Cortex of kidney (tissue), 1 donor: ENCODE results near the gene INPP5A.
"Not testable (repeated sequence)": the region's sequence is repeated elsewhere in the genome, so short reads cannot be mapped to it uniquely, and the experiment has no call there.

ENCODE experiments used
- DNase-seq: peaks from one replicate; lab custom pipeline; 2025; lab: John Stamatoyannopoulos, UW

The INPP5A gene, protein sequence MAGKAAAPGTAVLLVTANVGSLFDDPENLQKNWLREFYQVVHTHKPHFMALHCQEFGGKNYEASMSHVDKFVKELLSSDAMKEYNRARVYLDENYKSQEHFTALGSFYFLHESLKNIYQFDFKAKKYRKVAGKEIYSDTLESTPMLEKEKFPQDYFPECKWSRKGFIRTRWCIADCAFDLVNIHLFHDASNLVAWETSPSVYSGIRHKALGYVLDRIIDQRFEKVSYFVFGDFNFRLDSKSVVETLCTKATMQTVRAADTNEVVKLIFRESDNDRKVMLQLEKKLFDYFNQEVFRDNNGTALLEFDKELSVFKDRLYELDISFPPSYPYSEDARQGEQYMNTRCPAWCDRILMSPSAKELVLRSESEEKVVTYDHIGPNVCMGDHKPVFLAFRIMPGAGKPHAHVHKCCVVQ

DNA sequence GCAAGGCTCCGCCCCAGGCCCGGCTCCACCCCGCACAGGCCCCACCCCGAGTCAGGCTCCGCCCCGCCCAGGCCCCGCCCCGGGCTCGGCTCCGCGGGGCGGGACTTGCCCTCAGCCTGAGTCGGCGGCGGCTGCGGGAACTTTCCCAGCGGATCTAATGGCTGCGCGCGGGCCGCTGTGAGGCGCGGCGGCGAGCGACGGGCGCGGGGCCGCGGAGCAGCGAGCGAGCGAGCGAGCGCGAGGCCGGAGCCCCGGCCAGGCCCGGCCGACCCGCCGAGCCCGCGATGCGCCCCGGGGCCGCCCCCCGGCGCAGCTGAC is at the start of gene INPP5A:
Gene INPP5A, plus strand, starts transcription at position 104 of the 318 bp plus-strand sequence. CDS start 310 bp downstream, outside the sequence.
- peak; percentile 94 for DNase-seq

GRCh38 chr10:132488231-132488821 is 49.3 kb upstream of the INPP5A start:
- no peak for DNase-seq

GRCh38 chr10:132489053-132489703 is 48.4 kb upstream of the INPP5A start:
- no peak for DNase-seq

GRCh38 chr10:132489704-132490534 is 47.7 kb upstream of the INPP5A start:
- no peak for DNase-seq

DNA sequence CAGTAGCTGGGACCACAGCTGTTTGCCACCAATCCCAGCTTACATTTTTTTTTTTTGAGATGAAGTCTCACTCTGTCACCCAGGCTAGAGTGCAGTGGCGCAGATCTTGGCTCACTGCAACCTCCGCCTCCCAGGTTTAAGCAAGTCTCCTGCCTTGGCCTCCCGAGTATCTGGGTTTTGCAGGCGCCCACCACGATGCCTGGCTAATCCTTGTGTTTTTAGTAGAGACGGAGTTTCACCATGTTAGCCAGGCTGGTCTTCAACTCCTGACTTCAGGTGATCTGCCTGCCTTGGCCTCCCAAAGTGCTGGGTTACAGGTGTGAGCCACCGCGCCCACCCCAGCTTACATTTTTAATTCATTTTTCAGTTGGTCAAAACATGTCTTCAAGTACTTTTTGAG is 46.1 kb upstream of the INPP5A start:
- DNase-seq: not testable (repeated sequence)

- DNase-seq: no peak
Measured at GRCh38 chr10:132492323-132493025, 45.1 kb upstream of the INPP5A start.

GRCh38 chr10:132493246-132493755 is 44.3 kb upstream of the INPP5A start:
- no peak for DNase-seq

- DNase-seq: no peak
Measured at GRCh38 chr10:132493756-132494290, 43.8 kb upstream of the INPP5A start.

DNA sequence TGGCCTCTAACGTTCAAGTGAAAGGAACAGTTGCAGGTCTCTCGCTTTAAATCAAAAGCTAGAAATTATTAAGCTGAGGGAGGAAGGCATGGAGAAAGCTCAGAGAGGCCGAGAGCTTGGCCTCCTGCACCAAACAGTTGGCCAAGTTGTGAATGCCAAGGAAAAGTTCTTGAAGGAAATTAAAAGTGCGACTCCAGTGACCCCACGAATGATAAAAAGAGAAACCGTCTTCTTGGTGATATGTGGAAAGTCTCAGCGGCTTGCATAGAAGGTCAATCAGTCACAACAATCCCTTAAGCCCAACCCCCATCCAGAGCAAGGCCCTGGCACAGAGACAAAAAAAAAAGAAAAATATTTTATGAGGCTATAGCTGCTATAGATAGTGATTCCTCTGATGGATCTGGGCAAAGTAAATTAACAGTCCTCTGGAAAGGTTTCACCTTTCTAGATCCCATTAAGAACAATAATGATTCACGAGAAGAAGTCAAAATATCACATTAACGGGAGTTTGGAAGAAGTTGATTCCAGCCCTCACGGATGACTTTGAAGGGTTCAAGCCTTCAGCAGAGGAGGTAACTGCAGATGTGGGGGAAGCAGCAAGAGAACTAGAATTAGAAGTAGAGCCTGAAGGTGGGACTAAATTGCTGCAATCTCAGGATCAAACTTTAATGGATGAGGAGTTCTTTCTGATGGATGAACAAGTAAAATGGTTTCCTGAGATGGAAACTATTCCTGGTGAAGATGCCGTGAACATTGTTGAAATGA is 42.5 kb upstream of the INPP5A start:
- no peak for DNase-seq

- no peak for DNase-seq
Measured at GRCh38 chr10:132496360-132497062, 41.1 kb upstream of the INPP5A start.

DNA sequence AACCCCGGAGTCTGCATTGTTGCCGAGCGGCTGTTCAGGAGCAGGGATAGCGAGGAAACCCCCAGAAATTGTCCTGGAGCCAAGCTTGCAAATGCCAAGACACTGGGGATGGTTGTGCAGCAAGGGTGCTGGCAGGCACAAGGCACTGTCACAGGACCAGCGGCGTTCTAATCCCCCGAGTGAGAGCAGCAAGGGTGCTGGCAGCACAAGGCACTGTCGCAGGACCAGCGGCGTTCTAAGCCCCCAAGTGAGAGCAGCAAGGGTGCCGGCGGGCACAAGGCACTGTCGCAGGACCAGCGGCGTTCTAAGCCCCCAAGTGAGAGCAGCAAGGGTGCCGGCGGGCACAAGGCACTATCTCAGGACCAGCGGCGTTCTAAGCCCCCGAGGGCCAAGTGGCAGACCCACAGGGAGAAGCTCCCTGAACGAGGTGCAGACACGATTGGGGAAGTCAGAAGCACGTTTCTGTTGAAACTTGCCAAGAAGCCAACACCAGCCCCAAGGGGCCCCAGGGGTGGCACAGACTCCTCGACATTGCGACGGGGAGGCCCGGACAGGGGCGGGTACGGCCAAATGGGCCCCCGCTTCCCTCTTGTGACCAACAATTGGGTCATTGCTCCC is 40.4 kb upstream of the INPP5A start:
- DNase-seq: no peak

DNA sequence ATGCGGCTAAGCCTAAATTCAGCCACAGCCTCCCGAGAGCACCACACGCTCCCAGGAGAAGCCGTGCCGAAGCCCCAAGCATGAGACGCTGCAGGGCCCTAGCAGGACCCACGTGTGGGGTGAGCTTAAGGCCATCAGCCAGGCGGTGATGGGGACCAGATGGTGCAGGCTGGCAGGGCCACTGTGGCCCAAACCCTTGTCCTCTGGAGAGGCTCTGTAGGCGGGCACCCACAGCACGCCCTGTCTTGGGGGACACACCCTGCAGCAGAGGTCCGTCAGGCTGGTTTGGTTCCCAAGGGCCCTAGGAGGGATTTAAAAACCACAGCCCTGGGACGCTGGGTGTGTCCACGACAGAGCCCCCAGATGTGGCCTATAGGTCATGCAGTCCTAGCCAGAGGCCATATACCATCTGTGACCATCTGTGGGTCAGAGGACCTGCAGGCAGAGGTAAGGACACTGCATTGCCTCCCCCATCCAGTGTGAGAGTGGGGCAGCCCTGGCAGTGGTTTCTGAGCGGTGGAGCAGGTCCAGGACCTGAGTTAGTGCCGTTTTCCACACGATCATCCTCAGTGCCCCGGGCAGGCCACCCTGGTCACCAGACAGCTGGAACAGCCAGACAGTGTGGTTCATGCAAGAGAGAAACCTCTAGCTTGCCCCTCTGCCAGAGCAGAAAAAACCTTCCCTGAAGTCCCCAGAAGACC is 39.6 kb upstream of the INPP5A start:
- DNase-seq: no peak

DNA sequence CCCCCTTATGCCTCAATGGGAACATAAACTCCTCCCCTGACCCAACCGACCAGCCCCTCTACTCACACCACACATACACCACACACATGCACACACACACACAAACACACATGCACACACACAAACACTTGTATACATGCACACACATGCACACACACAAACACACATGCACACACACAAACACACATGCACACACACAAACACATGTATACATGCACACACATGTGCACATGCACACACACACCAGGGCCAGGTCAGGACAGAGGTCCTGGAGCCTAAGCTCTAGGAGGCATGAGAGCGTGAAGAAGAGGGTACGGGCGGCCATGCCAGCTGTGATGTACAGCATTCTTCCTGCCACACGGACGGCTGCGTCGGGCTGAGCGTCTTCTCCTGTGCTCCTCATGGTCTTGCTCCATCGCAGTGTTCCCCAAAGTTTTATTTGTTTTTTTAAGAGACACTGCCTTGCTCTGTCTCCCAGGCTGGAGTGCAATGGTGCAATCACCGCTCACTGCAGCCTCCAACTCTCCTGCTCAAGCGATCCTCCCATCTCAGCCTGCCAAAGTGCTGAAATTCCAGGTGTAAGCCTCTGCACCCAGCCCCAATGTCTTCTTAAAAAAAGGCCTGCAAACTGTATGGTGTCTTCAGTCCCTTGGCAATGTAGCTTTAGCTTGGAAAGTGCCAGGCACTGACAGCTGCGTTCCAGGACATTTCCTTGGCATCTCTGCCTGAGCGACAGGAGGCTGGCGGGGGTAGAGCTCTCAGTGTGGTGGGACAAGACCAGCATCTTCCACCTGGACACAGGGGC is 38.8 kb upstream of the INPP5A start:
- DNase-seq: no peak

- DNase-seq: no peak
Measured at GRCh38 chr10:132499367-132499685, 38.3 kb upstream of the INPP5A start.

DNA sequence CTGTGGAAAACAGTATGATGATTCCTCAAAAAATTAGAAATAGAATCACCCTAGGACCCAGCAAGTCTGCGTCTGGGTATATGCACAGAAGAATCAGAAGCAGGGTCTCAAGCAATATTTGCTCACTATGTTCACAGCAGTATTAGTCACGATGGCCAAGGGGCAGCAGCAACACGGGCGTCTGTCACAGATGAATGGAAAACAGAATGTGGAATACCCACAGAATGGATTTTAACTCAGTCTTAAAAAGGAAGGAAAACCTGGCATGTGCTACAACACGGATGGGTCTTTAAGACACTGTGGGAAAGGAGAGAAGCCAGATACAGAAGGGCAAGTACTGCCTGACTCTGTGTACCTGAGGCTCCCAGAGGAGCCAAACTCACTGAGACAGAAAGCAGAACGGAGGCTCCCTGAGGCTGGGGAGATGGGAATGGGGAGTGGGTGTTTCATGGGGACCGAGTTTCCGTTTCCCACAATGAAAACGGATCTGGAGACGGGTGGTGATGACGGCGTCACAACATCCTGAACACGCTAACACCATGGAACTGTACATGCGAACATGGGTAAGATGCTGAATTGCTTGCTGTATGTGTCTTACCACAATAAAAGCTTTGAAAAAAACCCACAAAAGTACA is 36.7 kb upstream of the INPP5A start:
- no peak for DNase-seq

- no peak for DNase-seq
Measured at GRCh38 chr10:132502544-132503300, 34.9 kb upstream of the INPP5A start.
